Measurements from ENCODE around the gene HMCN1.

Gene HMCN1

GRCh38 chr1:185733818-185734735, at the start of gene HMCN1:
Gene HMCN1 (plus strand): TSS chr1:185734391. CDS start chr1:185734780, 389 bp downstream.
- Histone ChIP-seq H3K36me3 (ENCODE audit: insufficient read depth, insufficient read length, low read length) (no peaks in the 10 kb centered on the region), H3K9ac (ENCODE audit: insufficient read length, low read depth) (peak within 1 kb of the TSS; percentile 70), H3K27me3 (ENCODE audit: insufficient read depth, insufficient read length) (no peaks in the 10 kb centered on the region), H3K4me1 (ENCODE audit: insufficient read depth, insufficient read length) (no peaks in the 10 kb centered on the region), H3K9me3 (ENCODE audit: insufficient read depth, low read length) (0 out of 2 replicates have a peak, but pooled peaks cover 3% of the 10 kb centered on the region), H3K4me3 (ENCODE audit: insufficient read length, low read depth) (peak within 1 kb of the TSS; percentile 53)
- no peak for TF ChIP-seq SUZ12 (IDR thresholded peaks at IDR 0.05; ENCODE audit: extremely low read depth, insufficient read depth, insufficient read length)
- TF ChIP-seq YY1 (IDR thresholded peaks at IDR 0.05; ENCODE audit: insufficient read depth, insufficient read length): no peak
- TF ChIP-seq ZNF274 (IDR thresholded peaks at IDR 0.05; ENCODE audit: low read depth, low read length): no peak
- DNase-seq (ENCODE audit: low read depth, low spot score): peak; percentile 81

- no peak overlapping the region for H3K9ac ChIP-seq (ENCODE audit: insufficient read length, low read depth)
- H3K4me1 ChIP-seq (ENCODE audit: insufficient read depth, insufficient read length): no peaks in the 10 kb centered on the region
- H3K9me3 ChIP-seq (ENCODE audit: insufficient read depth, low read length): no peaks in the 10 kb centered on the region
- no peaks in the 10 kb centered on the region for H3K27me3 ChIP-seq (ENCODE audit: insufficient read depth, insufficient read length)
- no peaks in the 10 kb centered on the region for H3K36me3 ChIP-seq (ENCODE audit: insufficient read depth, insufficient read length, low read length)
- no peak for TF ChIP-seq ZNF274 (IDR thresholded peaks at IDR 0.05; ENCODE audit: low read depth, low read length)
- no peak for TF ChIP-seq SUZ12 (IDR thresholded peaks at IDR 0.05; ENCODE audit: extremely low read depth, insufficient read depth, insufficient read length)
- no peak for TF ChIP-seq YY1 (IDR thresholded peaks at IDR 0.05; ENCODE audit: insufficient read depth, insufficient read length)
- no peak overlapping the region for H3K4me3 ChIP-seq (ENCODE audit: insufficient read length, low read depth)
- no peak for DNase-seq (ENCODE audit: low read depth, low spot score)
Measured at GRCh38 chr1:185686821-185687778, 47.1 kb upstream of the HMCN1 start.

GRCh38 chr1:185690527-185690926, 43.7 kb upstream of the HMCN1 start:
- TF ChIP-seq ZNF274 (IDR thresholded peaks at IDR 0.05; ENCODE audit: low read depth, low read length): no peak
- no peak for TF ChIP-seq SUZ12 (IDR thresholded peaks at IDR 0.05; ENCODE audit: extremely low read depth, insufficient read depth, insufficient read length)
- no peak for DNase-seq (ENCODE audit: low read depth, low spot score)
- H3K9me3 ChIP-seq (ENCODE audit: insufficient read depth, low read length): no peaks in the 10 kb centered on the region
- H3K4me3 ChIP-seq (ENCODE audit: insufficient read length, low read depth): no peak overlapping the region
- H3K27me3 ChIP-seq (ENCODE audit: insufficient read depth, insufficient read length): no peaks in the 10 kb centered on the region
- H3K4me1 ChIP-seq (ENCODE audit: insufficient read depth, insufficient read length): no peaks in the 10 kb centered on the region
- H3K36me3 ChIP-seq (ENCODE audit: insufficient read depth, insufficient read length, low read length): no peaks in the 10 kb centered on the region
- no peak overlapping the region for H3K9ac ChIP-seq (ENCODE audit: insufficient read length, low read depth)

- H3K9ac ChIP-seq (ENCODE audit: insufficient read length, low read depth): no peak overlapping the region
- H3K4me1 ChIP-seq (ENCODE audit: insufficient read depth, insufficient read length): no peaks in the 10 kb centered on the region
- no peak for TF ChIP-seq SUZ12 (IDR thresholded peaks at IDR 0.05; ENCODE audit: extremely low read depth, insufficient read depth, insufficient read length)
- TF ChIP-seq YY1 (IDR thresholded peaks at IDR 0.05; ENCODE audit: insufficient read depth, insufficient read length): no peak
- TF ChIP-seq ZNF274 (IDR thresholded peaks at IDR 0.05; ENCODE audit: low read depth, low read length): no peak
- DNase-seq (ENCODE audit: low read depth, low spot score): no peak
- no peaks in the 10 kb centered on the region for H3K36me3 ChIP-seq (ENCODE audit: insufficient read depth, insufficient read length, low read length)
- H3K9me3 ChIP-seq (ENCODE audit: insufficient read depth, low read length): no peaks in the 10 kb centered on the region
- H3K27me3 ChIP-seq (ENCODE audit: insufficient read depth, insufficient read length): no peaks in the 10 kb centered on the region
- no peak overlapping the region for H3K4me3 ChIP-seq (ENCODE audit: insufficient read length, low read depth)
Measured at GRCh38 chr1:185693654-185694053, 40.5 kb upstream of the HMCN1 start.

GRCh38 chr1:185694081-185694480, 40.1 kb upstream of the HMCN1 start:
- Histone ChIP-seq H3K4me3 (ENCODE audit: insufficient read length, low read depth) (no peak overlapping the region), H3K9ac (ENCODE audit: insufficient read length, low read depth) (no peak overlapping the region), H3K4me1 (ENCODE audit: insufficient read depth, insufficient read length) (no peaks in the 10 kb centered on the region), H3K27me3 (ENCODE audit: insufficient read depth, insufficient read length) (no peaks in the 10 kb centered on the region), H3K36me3 (ENCODE audit: insufficient read depth, insufficient read length, low read length) (no peaks in the 10 kb centered on the region), H3K9me3 (ENCODE audit: insufficient read depth, low read length) (no peaks in the 10 kb centered on the region)
- TF ChIP-seq YY1 (IDR thresholded peaks at IDR 0.05; ENCODE audit: insufficient read depth, insufficient read length): no peak
- no peak for TF ChIP-seq ZNF274 (IDR thresholded peaks at IDR 0.05; ENCODE audit: low read depth, low read length)
- TF ChIP-seq SUZ12 (IDR thresholded peaks at IDR 0.05; ENCODE audit: extremely low read depth, insufficient read depth, insufficient read length): no peak
- no peak for DNase-seq (ENCODE audit: low read depth, low spot score)

GRCh38 chr1:185695299-185695698, 38.9 kb upstream of the HMCN1 start:
- H3K36me3 ChIP-seq (ENCODE audit: insufficient read depth, insufficient read length, low read length): no peaks in the 10 kb centered on the region
- no peak for DNase-seq (ENCODE audit: low read depth, low spot score)
- H3K27me3 ChIP-seq (ENCODE audit: insufficient read depth, insufficient read length): no peaks in the 10 kb centered on the region

More at GRCh38 chr1:185695299-185695698, 38.9 kb upstream of the HMCN1 start:
- TF ChIP-seq YY1 (IDR thresholded peaks at IDR 0.05; ENCODE audit: insufficient read depth, insufficient read length): no peak
- no peak for TF ChIP-seq ZNF274 (IDR thresholded peaks at IDR 0.05; ENCODE audit: low read depth, low read length)
- TF ChIP-seq SUZ12 (IDR thresholded peaks at IDR 0.05; ENCODE audit: extremely low read depth, insufficient read depth, insufficient read length): no peak
- Histone ChIP-seq H3K9me3 (ENCODE audit: insufficient read depth, low read length) (no peaks in the 10 kb centered on the region), H3K4me1 (ENCODE audit: insufficient read depth, insufficient read length) (no peaks in the 10 kb centered on the region), H3K9ac (ENCODE audit: insufficient read length, low read depth) (no peak overlapping the region), H3K4me3 (ENCODE audit: insufficient read length, low read depth) (no peak overlapping the region)

Data from NT2/D1 (cell line).